Activated T-helper 17 cell treated with anti-CD3 and anti-CD28 coated beads, Interleukin-2, amount 50 U/mL, for 72 hours (primary cell): ENCODE measurements around the gene RGL1. TPM values are rescaled to one million over a fixed set of nuclear protein-coding genes. Genes with fewer than 3 reads are reported as not detected.

Source experiments
- ATAC-seq: fragments of 150-1000 bp; cut with Tn5 transposase; replicated peaks from 2 replicates; pipeline ENCODE4 v1.10.0; 2021; ENCODE audit warnings: mild to moderate bottlenecking, moderate library complexity
- H3K27ac Mint-ChIP-seq: one replicate; pipeline ENCODE4 v1.8.0; 2022; ENCODE audit warnings: mixed read lengths
- H3K27me3 Mint-ChIP-seq: one replicate; pipeline ENCODE4 v1.8.0; 2022; ENCODE audit warnings: mixed read lengths
- H3K36me3 Mint-ChIP-seq: one replicate; pipeline ENCODE4 v1.8.0; 2022; ENCODE audit warnings: low read depth, mild to moderate bottlenecking, mixed read lengths
- H3K4me1 Mint-ChIP-seq: one replicate; pipeline ENCODE4 v1.8.0; 2022; ENCODE audit warnings: mixed read lengths
- H3K4me3 Mint-ChIP-seq: one replicate; pipeline ENCODE4 v1.8.0; 2022; ENCODE audit warnings: mild to moderate bottlenecking, mixed read lengths
- H3K9me3 Mint-ChIP-seq: one replicate; pipeline ENCODE4 v1.8.0; 2022; ENCODE audit warnings: mixed read lengths
- total RNA-seq, 2 donors: library from RNA; stranded (reverse); gene quantifications; one replicate each; pipeline ENCODE4 v1.2.3, GENCODE V29; 2022

RGL1 gene
- total RNA-seq, 2 donors from 2014 or later, result 1.7 to 2.6 TPM

- Mint-ChIP-seq H3K36me3 (peaks cover 5% of the 10 kb centered on the region), H3K4me1 (peaks cover 17% of the 10 kb centered on the region), H3K4me3 (peak overlapping the region; percentile 19), H3K27me3 (no peaks in the 10 kb centered on the region), H3K27ac (no peak overlapping the region), H3K9me3 (no peaks in the 10 kb centered on the region)
- ATAC-seq, result no peak
These were observed 106.4 kb downstream of the RGL1 start for GRCh38 chr1:183911285-183911684.

DNA sequence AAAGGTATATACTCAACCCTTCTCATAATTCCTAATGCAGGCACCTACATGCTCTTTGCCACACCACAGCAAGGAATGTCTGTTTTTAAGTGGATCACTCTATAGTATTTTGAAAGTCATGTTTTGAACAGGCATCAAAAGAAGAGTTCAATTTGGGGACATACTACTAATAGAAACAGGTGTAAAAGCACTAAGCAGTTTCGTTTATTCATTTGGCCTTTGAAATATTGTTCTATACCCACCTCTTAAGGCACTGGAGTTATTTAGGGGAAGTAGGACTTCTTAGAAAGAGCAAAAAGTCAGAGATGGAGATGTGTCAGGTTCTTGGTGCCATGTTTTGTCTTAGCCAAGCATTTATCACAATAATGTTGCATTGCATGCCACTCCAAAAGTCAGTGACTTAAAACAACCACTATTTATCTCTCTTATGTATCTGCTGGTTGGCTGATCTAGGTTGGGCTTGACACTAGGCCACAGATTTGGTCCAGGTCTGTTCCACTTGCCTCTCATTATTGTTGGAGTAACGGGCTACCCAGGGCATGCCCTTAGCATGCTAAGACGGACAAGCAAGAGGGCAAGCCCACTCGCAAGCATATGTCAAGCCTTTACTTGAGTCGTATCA is 107.5 kb downstream of the RGL1 start:
- no peak overlapping the region for H3K4me3 Mint-ChIP-seq

DNA sequence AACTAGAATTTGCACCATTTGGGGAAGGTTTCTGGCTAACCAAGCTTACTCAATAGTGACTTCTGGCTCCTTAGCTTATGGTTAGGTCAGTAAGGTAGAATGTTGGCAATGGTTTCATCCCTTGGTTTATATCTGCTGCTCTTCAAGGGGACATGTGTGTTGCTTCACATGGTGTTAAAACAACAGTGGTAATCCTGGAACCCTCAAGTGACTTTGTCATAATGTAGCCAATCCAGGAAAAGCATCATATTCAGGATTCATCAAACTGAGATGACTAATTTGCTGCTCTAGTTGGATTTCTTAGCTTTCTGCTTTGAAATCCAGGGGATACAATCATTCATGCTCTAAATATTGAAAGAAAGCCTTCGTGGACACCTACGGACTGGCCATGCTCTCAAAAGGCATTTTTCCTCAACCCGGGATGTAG is 108.7 kb downstream of the RGL1 start:
- Mint-ChIP-seq H3K4me3 (no peak overlapping the region), H3K9me3 (no peaks in the 10 kb centered on the region), H3K4me1 (peaks cover 20% of the 10 kb centered on the region), H3K36me3 (no peaks in the 10 kb centered on the region), H3K27me3 (no peaks in the 10 kb centered on the region), H3K27ac (no peak overlapping the region)
- no peak for ATAC-seq

More for the DNA sequence above, 107.5 kb downstream of the RGL1 start:
- Mint-ChIP-seq H3K4me1 (peaks cover 20% of the 10 kb centered on the region), H3K27ac (no peak overlapping the region), H3K36me3 (no peaks in the 10 kb centered on the region), H3K9me3 (no peaks in the 10 kb centered on the region), H3K27me3 (no peaks in the 10 kb centered on the region)
- ATAC-seq, result no peak

GRCh38 chr1:183914276-183914675 is 109.4 kb downstream of the RGL1 start:
- no peaks in the 10 kb centered on the region for H3K9me3 Mint-ChIP-seq
- ATAC-seq, result no peak

GRCh38 chr1:183914891-183915290 is 110.0 kb downstream of the RGL1 start:
- no peak for ATAC-seq
- no peak overlapping the region for H3K4me3 Mint-ChIP-seq
- no peaks in the 10 kb centered on the region for H3K27me3 Mint-ChIP-seq
- no peaks in the 10 kb centered on the region for H3K9me3 Mint-ChIP-seq
- no peak overlapping the region for H3K27ac Mint-ChIP-seq
- peaks cover 13% of the 10 kb centered on the region for H3K4me1 Mint-ChIP-seq
- H3K36me3 Mint-ChIP-seq, result no peaks in the 10 kb centered on the region

More at GRCh38 chr1:183914276-183914675, 109.4 kb downstream of the RGL1 start:
- H3K36me3 Mint-ChIP-seq, result no peaks in the 10 kb centered on the region
- no peak overlapping the region for H3K27ac Mint-ChIP-seq
- H3K27me3 Mint-ChIP-seq, result no peaks in the 10 kb centered on the region
- H3K4me3 Mint-ChIP-seq, result no peak overlapping the region
- H3K4me1 Mint-ChIP-seq, result peaks cover 19% of the 10 kb centered on the region

GRCh38 chr1:183915625-183916510 is 110.9 kb downstream of the RGL1 start:
- no peaks in the 10 kb centered on the region for H3K9me3 Mint-ChIP-seq
- peak overlapping the region; percentile 23 for H3K27ac Mint-ChIP-seq
- peak; percentile 99 for ATAC-seq
- H3K4me1 Mint-ChIP-seq, result peaks cover 10% of the 10 kb centered on the region
- H3K36me3 Mint-ChIP-seq, result no peaks in the 10 kb centered on the region
- peak overlapping the region; percentile 35 for H3K4me3 Mint-ChIP-seq
- no peaks in the 10 kb centered on the region for H3K27me3 Mint-ChIP-seq

- Mint-ChIP-seq H3K4me1 (peaks cover 10% of the 10 kb centered on the region), H3K9me3 (no peaks in the 10 kb centered on the region)
- ATAC-seq, result no peak
These were observed 111.7 kb downstream of the RGL1 start for GRCh38 chr1:183916574-183916973.

GRCh38 chr1:183918589-183918988 is 113.7 kb downstream of the RGL1 start:
- H3K4me3 Mint-ChIP-seq, result no peak overlapping the region
- no peak for ATAC-seq
- no peaks in the 10 kb centered on the region for H3K36me3 Mint-ChIP-seq

More at GRCh38 chr1:183916574-183916973, 111.7 kb downstream of the RGL1 start:
- H3K27me3 Mint-ChIP-seq, result no peaks in the 10 kb centered on the region
- no peaks in the 10 kb centered on the region for H3K36me3 Mint-ChIP-seq
- peak overlapping the region; percentile 35 for H3K4me3 Mint-ChIP-seq
- H3K27ac Mint-ChIP-seq, result peak overlapping the region; percentile 23

DNA sequence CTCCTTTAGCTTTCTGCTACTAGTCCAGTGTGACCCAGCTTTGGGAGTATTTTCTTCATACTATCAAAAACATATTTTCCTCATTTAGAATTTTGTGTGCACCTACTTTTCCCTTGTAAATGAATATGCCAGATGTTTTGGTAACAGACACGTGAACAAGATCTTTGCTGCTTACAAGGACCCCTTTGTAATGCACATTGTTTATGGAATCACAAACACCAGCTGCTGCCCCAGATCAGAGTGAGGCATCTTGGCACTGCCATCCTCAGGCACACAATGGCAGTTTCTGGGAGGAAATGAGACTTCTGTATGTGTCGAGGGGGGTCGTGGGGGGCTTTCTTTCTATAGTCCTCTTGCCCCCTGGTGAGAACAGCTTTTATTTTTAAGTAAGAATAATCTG is 115.7 kb downstream of the RGL1 start:
- no peaks in the 10 kb centered on the region for H3K9me3 Mint-ChIP-seq
- ATAC-seq, result no peak
- peaks cover 7% of the 10 kb centered on the region for H3K4me1 Mint-ChIP-seq
- no peak overlapping the region for H3K4me3 Mint-ChIP-seq
- H3K27ac Mint-ChIP-seq, result no peak overlapping the region
- H3K27me3 Mint-ChIP-seq, result no peaks in the 10 kb centered on the region
- no peaks in the 10 kb centered on the region for H3K36me3 Mint-ChIP-seq

More at GRCh38 chr1:183918589-183918988, 113.7 kb downstream of the RGL1 start:
- peaks cover 10% of the 10 kb centered on the region for H3K4me1 Mint-ChIP-seq
- no peak overlapping the region for H3K27ac Mint-ChIP-seq
- no peaks in the 10 kb centered on the region for H3K27me3 Mint-ChIP-seq
- H3K9me3 Mint-ChIP-seq, result no peaks in the 10 kb centered on the region

DNA sequence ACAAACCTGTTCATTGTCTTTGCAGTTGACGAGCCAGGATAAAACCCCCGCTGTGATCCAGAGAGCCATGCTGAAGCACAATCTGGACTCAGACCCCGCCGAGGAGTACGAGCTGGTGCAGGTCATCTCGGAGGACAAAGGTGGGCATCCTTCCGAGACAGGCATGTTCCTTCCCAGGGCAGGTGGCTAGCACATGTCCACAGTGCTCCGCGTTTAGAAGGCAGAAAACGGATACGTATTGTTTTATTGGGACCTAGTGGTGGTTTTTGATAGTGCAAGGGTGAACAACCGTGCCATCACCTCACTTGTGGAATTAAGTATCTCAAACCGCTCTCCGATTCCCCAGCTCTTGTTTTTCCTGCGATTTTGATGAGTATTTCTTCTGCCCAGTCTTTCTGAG is 117.3 kb downstream of the RGL1 start:
- Mint-ChIP-seq H3K27me3 (no peaks in the 10 kb centered on the region), H3K4me1 (no peaks in the 10 kb centered on the region), H3K36me3 (no peaks in the 10 kb centered on the region), H3K9me3 (no peaks in the 10 kb centered on the region), H3K4me3 (no peak overlapping the region), H3K27ac (peak overlapping the region; percentile 42)
- no peak for ATAC-seq

- H3K4me3 Mint-ChIP-seq, result no peak overlapping the region
- no peaks in the 10 kb centered on the region for H3K9me3 Mint-ChIP-seq
- no peak overlapping the region for H3K27ac Mint-ChIP-seq
- H3K36me3 Mint-ChIP-seq, result no peaks in the 10 kb centered on the region
- ATAC-seq, result no peak
- H3K27me3 Mint-ChIP-seq, result no peaks in the 10 kb centered on the region
- H3K4me1 Mint-ChIP-seq, result no peaks in the 10 kb centered on the region
These were observed 121.0 kb downstream of the RGL1 start for GRCh38 chr1:183925947-183926346.

DNA sequence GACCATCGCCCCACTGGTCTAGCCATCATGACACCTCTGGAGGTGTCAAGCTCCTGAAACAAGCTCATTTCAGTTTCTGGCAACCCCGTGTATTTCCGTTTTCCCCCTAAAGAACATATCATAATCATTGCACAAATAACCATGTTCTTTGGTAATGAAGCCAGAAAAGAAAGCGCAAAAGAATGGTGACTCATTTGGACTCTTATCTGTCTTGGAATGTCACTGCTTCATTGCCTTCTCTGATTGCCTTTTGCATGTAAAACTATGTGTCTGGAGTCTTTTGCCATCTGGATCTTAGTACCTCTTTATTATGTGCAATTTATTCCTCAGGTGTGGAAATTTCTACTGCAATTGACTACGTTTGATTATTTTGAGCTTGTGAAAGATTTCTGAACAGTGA is 122.1 kb downstream of the RGL1 start:
- Mint-ChIP-seq H3K4me3 (no peak overlapping the region), H3K36me3 (no peaks in the 10 kb centered on the region), H3K9me3 (no peaks in the 10 kb centered on the region), H3K27me3 (no peaks in the 10 kb centered on the region), H3K27ac (no peak overlapping the region), H3K4me1 (no peaks in the 10 kb centered on the region)
- ATAC-seq, result no peak

- ATAC-seq, result no peak
- Mint-ChIP-seq H3K36me3 (no peaks in the 10 kb centered on the region), H3K27me3 (no peaks in the 10 kb centered on the region), H3K27ac (peak overlapping the region; percentile 10), H3K4me1 (peaks cover 4% of the 10 kb centered on the region), H3K4me3 (no peak overlapping the region), H3K9me3 (no peaks in the 10 kb centered on the region)
These were observed 126.8 kb downstream of the RGL1 start for GRCh38 chr1:183931646-183932271.

- peaks cover 4% of the 10 kb centered on the region for H3K4me1 Mint-ChIP-seq
These were observed 127.5 kb downstream of the RGL1 start for GRCh38 chr1:183932412-183932811.

More at GRCh38 chr1:183932412-183932811, 127.5 kb downstream of the RGL1 start:
- H3K27me3 Mint-ChIP-seq, result no peaks in the 10 kb centered on the region
- ATAC-seq, result no peak
- no peak overlapping the region for H3K27ac Mint-ChIP-seq
- no peak overlapping the region for H3K4me3 Mint-ChIP-seq
- H3K9me3 Mint-ChIP-seq, result no peaks in the 10 kb centered on the region
- H3K36me3 Mint-ChIP-seq, result no peaks in the 10 kb centered on the region
